Panc1 (cell line): ENCODE measurements around the gene FILIP1. TPM values are rescaled to one million over a fixed set of nuclear protein-coding genes. Genes with fewer than 3 reads are reported as not detected.

Experiments
- ATAC-seq: fragments of 200-7000 bp; cut with Tn5 transposase; 2 replicates; pipeline ENCODE4 v1.9.1; 2020; ENCODE audit warnings: mild to moderate bottlenecking, moderate library complexity
- BruUV-seq: library from RNA; stranded (reverse); fragments of 400-500 nt; replicated peaks from 2 replicates; lab custom pipeline; 2021; lab: Mats Ljungman, UMichigan
- CTCF ChIA-PET: fragments of 300-600 bp; sonication (Branson Sonifier 250); formaldehyde crosslinking; loops from one replicate; lab custom pipeline; 2022; ENCODE audit warnings: antibody characterized with exemption; lab: Charles Lee
- POLR2A ChIA-PET: fragments of 300-600 bp; sonication (Branson Sonifier 250); formaldehyde crosslinking; loops from one replicate; lab custom pipeline; 2022; ENCODE audit warnings: antibody characterized with exemption; lab: Charles Lee
- DNase-seq: peaks from one replicate; pipeline ENCODE4 v3.0.0-alpha.2; 2010; ENCODE audit warnings: low read depth, low spot score
- H3K27ac ChIP-seq: 2 replicates; pipeline ENCODE4 v1.5.1; 2011; ENCODE audit warnings: mild to moderate bottlenecking, low read length, inconsistent platforms
- H3K27me3 ChIP-seq: fragments of 200-500 bp; sonication (Bioruptor generic); 2 replicates; pipeline ENCODE4 v1.6.0; 2014; ENCODE audit warnings: low read length, inconsistent platforms; ENCODE audit not compliant: control insufficient read depth, insufficient read depth
- H3K36me3 ChIP-seq: fragments of 200-500 bp; sonication (Bioruptor generic); 2 replicates; pipeline ENCODE4 v1.5.1; 2014; ENCODE audit warnings: inconsistent platforms, mild to moderate bottlenecking, low read length, moderate library complexity; ENCODE audit not compliant: control insufficient read depth, insufficient read depth
- H3K4me1 ChIP-seq: 2 replicates; pipeline ENCODE4 v1.5.1; 2011; ENCODE audit warnings: inconsistent platforms, mild to moderate bottlenecking, low read length, moderate library complexity; ENCODE audit not compliant: control insufficient read depth, insufficient read depth
- H3K4me3 ChIP-seq, 2 experiments: 2 replicates each; pipeline ENCODE4 v1.5.1; 2011 to 2012; ENCODE audit warnings: low read depth in 2 of 2, low read length in 2 of 2, mild to moderate bottlenecking in 2 of 2, inconsistent platforms in 1 of 2, moderate library complexity in 1 of 2
- H3K9me3 ChIP-seq: fragments of 200-500 bp; sonication (Bioruptor generic); 2 replicates; pipeline ENCODE4 v1.5.1; 2014; ENCODE audit warnings: low read depth, mild to moderate bottlenecking, inconsistent platforms, low read length, moderate library complexity; ENCODE audit not compliant: control insufficient read depth, insufficient read depth
- CTCF ChIP-seq: fragments of 450-650 bp; IDR thresholded peaks from 2 replicates; pipeline ENCODE4 v1.5.1; 2017; ENCODE audit warnings: mild to moderate bottlenecking
- POLR2AphosphoS5 ChIP-seq: IDR thresholded peaks from 2 replicates; pipeline ENCODE4 v1.6.1; 2012; ENCODE audit warnings: mild to moderate bottlenecking, low read depth, low read length, moderate library complexity
- REST ChIP-seq, 2 experiments: IDR thresholded peaks; 2 replicates each; pipeline ENCODE4 v1.6.1; 2011 to 2012; ENCODE audit warnings: low read depth in 2 of 2, control low read depth in 1 of 2, low read length in 1 of 2, mild to moderate bottlenecking in 1 of 2, moderate library complexity in 1 of 2; ENCODE audit not compliant: insufficient read depth in 1 of 2
- SIN3A ChIP-seq: IDR thresholded peaks from 2 replicates; pipeline ENCODE4 v1.6.1; 2012; ENCODE audit warnings: low read depth, mild to moderate bottlenecking, low read length, moderate library complexity, borderline replicate concordance; ENCODE audit not compliant: insufficient read depth
- TCF7L2 ChIP-seq: IDR thresholded peaks from 2 replicates; pipeline ENCODE4 v1.6.1; 2011; ENCODE audit warnings: mild to moderate bottlenecking, low read depth, low read length, inconsistent platforms
- in situ Hi-C: cut with HindIII; loops from 2 replicates; pipeline ENCODE4 v1.10.0; 2016; ENCODE audit warnings: low sequenced_read_pairs, low pct_unique_long_range_greater_than_20kb
- intact Hi-C: fragments of 100-400 bp; cut with micrococcal nuclease; formaldehyde crosslinking; loops from one replicate; pipeline ENCODE4 v1.10.0; 2022; ENCODE audit not compliant: unreplicated experiment
- total RNA-seq: library from RNA; stranded (reverse); gene quantifications from one replicate; pipeline ENCODE4 v1.2.1, GENCODE V29; 2021; ENCODE audit not compliant: unreplicated experiment

The FILIP1 gene
- total RNA-seq, 1 experiment from 2014 or later, result 0.26 TPM

- BruUV-seq, result no TSS peak
- Histone ChIP-seq H3K27me3 (no peaks in the 10 kb centered on the region), H3K27ac (no peak overlapping the region), H3K4me1 (0 out of 2 replicates have a peak, but pooled peaks cover 5% of the 10 kb centered on the region), H3K36me3 (no peaks in the 10 kb centered on the region), H3K9me3 (peaks cover 5% of the 10 kb centered on the region; the same call in 1 of the 2 replicates), H3K4me3 (no peak overlapping the region)
- ATAC-seq (no peak), DNase-seq (no peak)
- TF ChIP-seq REST (IDR thresholded peaks at IDR 0.05; ENCODE audit: insufficient read depth in 1 of 2, low read depth in 2 of 2, low read length in 1 of 2) (no peak), TCF7L2 (no peak), POLR2AphosphoS5 (no peak), CTCF (no peak), SIN3A (no peak)
- ChIA-PET CTCF (no interaction called here), POLR2A (no interaction called here)
- intact Hi-C loops (no loop called here), in situ Hi-C loops (no loop called here)
Measured at GRCh38 chr6:75273009-75273408, 220.6 kb downstream of the FILIP1 start.

DNA sequence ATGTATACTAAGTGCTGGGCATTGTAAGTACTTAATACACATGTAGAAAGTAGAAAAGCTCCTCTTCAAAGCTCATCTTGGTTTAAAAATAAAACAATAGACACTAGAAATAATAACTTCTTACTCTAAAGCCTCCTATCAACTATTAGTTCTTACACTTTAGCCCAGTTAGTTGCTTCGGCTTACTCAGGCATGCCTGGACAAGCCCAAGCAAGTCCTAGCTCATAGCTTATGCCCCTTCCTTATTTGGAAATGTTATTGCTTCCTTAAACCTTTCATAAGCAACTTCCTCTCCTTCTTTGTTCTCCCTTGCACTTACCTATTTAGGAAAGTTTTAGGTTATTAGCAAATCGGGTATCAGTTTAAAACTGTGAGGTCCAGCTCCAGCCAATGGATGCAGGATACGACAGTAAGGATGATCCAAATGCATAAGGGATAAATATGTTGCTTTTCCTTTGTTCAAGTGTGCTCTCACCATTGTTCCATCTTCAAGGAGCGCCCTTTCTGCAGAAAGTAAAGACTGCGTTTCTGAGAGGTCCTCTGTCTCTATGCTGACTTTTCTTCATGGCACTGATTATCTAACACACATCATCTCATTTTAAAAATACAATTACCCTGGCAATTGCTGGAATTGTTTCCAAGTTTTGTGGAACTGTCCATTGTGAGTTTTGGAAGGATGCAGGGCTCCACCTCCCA, 221.3 kb downstream of the FILIP1 start:
- H3K9me3 ChIP-seq, result peaks cover 5% of the 10 kb centered on the region; the same call in 1 of the 2 replicates
- in situ Hi-C loops, result no loop called here

More for the DNA sequence above, 221.3 kb downstream of the FILIP1 start:
- CTCF ChIA-PET, result no interaction called here
- Histone ChIP-seq H3K4me1 (peaks cover 12% of the 10 kb centered on the region; the same call in 1 of the 2 replicates), H3K27me3 (no peaks in the 10 kb centered on the region), H3K27ac (no peak overlapping the region), H3K36me3 (no peaks in the 10 kb centered on the region), H3K4me3 (no peak overlapping the region)
- TF ChIP-seq REST (IDR thresholded peaks at IDR 0.05; ENCODE audit: insufficient read depth in 1 of 2, low read depth in 2 of 2, low read length in 1 of 2), result no peak
- TF ChIP-seq TCF7L2, result no peak
- TF ChIP-seq SIN3A, result no peak
- TF ChIP-seq CTCF, result no peak
- no peak for TF ChIP-seq POLR2AphosphoS5
- BruUV-seq, result no TSS peak
- no peak for ATAC-seq
- POLR2A ChIA-PET, result no interaction called here
- intact Hi-C loops, result no loop called here
- DNase-seq, result no peak
